Panc1 (cell line): ENCODE data around the gene PLCB4. TPM values are rescaled to one million over a fixed set of nuclear protein-coding genes. Genes with fewer than 3 reads are reported as not detected.

Source experiments
- ATAC-seq: fragments of 200-7000 bp; cut with Tn5 transposase; 2 replicates; pipeline ENCODE4 v1.9.1; 2020; ENCODE audit warnings: mild to moderate bottlenecking, moderate library complexity
- BruUV-seq: library from RNA; stranded (reverse); fragments of 400-500 nt; replicated peaks from 2 replicates; lab custom pipeline; 2021; lab: Mats Ljungman, UMichigan
- CTCF ChIA-PET: fragments of 300-600 bp; sonication (Branson Sonifier 250); formaldehyde crosslinking; loops from one replicate; lab custom pipeline; 2022; ENCODE audit warnings: antibody characterized with exemption; lab: Charles Lee
- POLR2A ChIA-PET: fragments of 300-600 bp; sonication (Branson Sonifier 250); formaldehyde crosslinking; loops from one replicate; lab custom pipeline; 2022; ENCODE audit warnings: antibody characterized with exemption; lab: Charles Lee
- DNase-seq: peaks from one replicate; pipeline ENCODE4 v3.0.0-alpha.2; 2010; ENCODE audit warnings: low read depth, low spot score
- H3K27ac ChIP-seq: 2 replicates; pipeline ENCODE4 v1.5.1; 2011; ENCODE audit warnings: mild to moderate bottlenecking, low read length, inconsistent platforms
- H3K27me3 ChIP-seq: fragments of 200-500 bp; sonication (Bioruptor generic); 2 replicates; pipeline ENCODE4 v1.6.0; 2014; ENCODE audit warnings: low read length, inconsistent platforms; ENCODE audit not compliant: control insufficient read depth, insufficient read depth
- H3K36me3 ChIP-seq: fragments of 200-500 bp; sonication (Bioruptor generic); 2 replicates; pipeline ENCODE4 v1.5.1; 2014; ENCODE audit warnings: inconsistent platforms, mild to moderate bottlenecking, low read length, moderate library complexity; ENCODE audit not compliant: control insufficient read depth, insufficient read depth
- H3K4me1 ChIP-seq: 2 replicates; pipeline ENCODE4 v1.5.1; 2011; ENCODE audit warnings: inconsistent platforms, mild to moderate bottlenecking, low read length, moderate library complexity; ENCODE audit not compliant: control insufficient read depth, insufficient read depth
- H3K4me3 ChIP-seq, 2 experiments: 2 replicates each; pipeline ENCODE4 v1.5.1; 2011 to 2012; ENCODE audit warnings: low read depth in 2 of 2, low read length in 2 of 2, mild to moderate bottlenecking in 2 of 2, inconsistent platforms in 1 of 2, moderate library complexity in 1 of 2
- H3K9me3 ChIP-seq: fragments of 200-500 bp; sonication (Bioruptor generic); 2 replicates; pipeline ENCODE4 v1.5.1; 2014; ENCODE audit warnings: low read depth, mild to moderate bottlenecking, inconsistent platforms, low read length, moderate library complexity; ENCODE audit not compliant: control insufficient read depth, insufficient read depth
- CTCF ChIP-seq: fragments of 450-650 bp; IDR thresholded peaks from 2 replicates; pipeline ENCODE4 v1.5.1; 2017; ENCODE audit warnings: mild to moderate bottlenecking
- POLR2AphosphoS5 ChIP-seq: IDR thresholded peaks from 2 replicates; pipeline ENCODE4 v1.6.1; 2012; ENCODE audit warnings: mild to moderate bottlenecking, low read depth, low read length, moderate library complexity
- REST ChIP-seq, 2 experiments: IDR thresholded peaks; 2 replicates each; pipeline ENCODE4 v1.6.1; 2011 to 2012; ENCODE audit warnings: low read depth in 2 of 2, control low read depth in 1 of 2, low read length in 1 of 2, mild to moderate bottlenecking in 1 of 2, moderate library complexity in 1 of 2; ENCODE audit not compliant: insufficient read depth in 1 of 2
- SIN3A ChIP-seq: IDR thresholded peaks from 2 replicates; pipeline ENCODE4 v1.6.1; 2012; ENCODE audit warnings: low read depth, mild to moderate bottlenecking, low read length, moderate library complexity, borderline replicate concordance; ENCODE audit not compliant: insufficient read depth
- TCF7L2 ChIP-seq: IDR thresholded peaks from 2 replicates; pipeline ENCODE4 v1.6.1; 2011; ENCODE audit warnings: mild to moderate bottlenecking, low read depth, low read length, inconsistent platforms
- in situ Hi-C: cut with HindIII; loops from 2 replicates; pipeline ENCODE4 v1.10.0; 2016; ENCODE audit warnings: low sequenced_read_pairs, low pct_unique_long_range_greater_than_20kb
- intact Hi-C: fragments of 100-400 bp; cut with micrococcal nuclease; formaldehyde crosslinking; loops from one replicate; pipeline ENCODE4 v1.10.0; 2022; ENCODE audit not compliant: unreplicated experiment
- total RNA-seq: library from RNA; stranded (reverse); gene quantifications from one replicate; pipeline ENCODE4 v1.2.1, GENCODE V29; 2021; ENCODE audit not compliant: unreplicated experiment

PLCB4 gene
- total RNA-seq, 1 experiment from 2014 or later, result 1.5 TPM

GRCh38 chr20:9354579-9354978, 285.7 kb downstream of the PLCB4 start:
- H3K9me3 ChIP-seq, result no peaks in the 10 kb centered on the region
- DNase-seq, result no peak
- H3K4me3 ChIP-seq, result no peak overlapping the region
- intact Hi-C loops, result loop anchor here (10.0 kb wide), 1 partner anchor 560 kb away; no protein-coding TSS in a partner anchor
- no peaks in the 10 kb centered on the region for H3K27me3 ChIP-seq
- TF ChIP-seq CTCF (no peak), REST (IDR thresholded peaks at IDR 0.05; ENCODE audit: insufficient read depth in 1 of 2, low read depth in 2 of 2, low read length in 1 of 2) (no peak), POLR2AphosphoS5 (no peak), SIN3A (no peak), TCF7L2 (no peak)
- ATAC-seq, result no peak
- ChIA-PET CTCF (no interaction called here), POLR2A (no interaction called here)
- in situ Hi-C loops, result no loop called here
- no peaks in the 10 kb centered on the region for H3K4me1 ChIP-seq
- no TSS peak for BruUV-seq
- no peaks in the 10 kb centered on the region for H3K36me3 ChIP-seq
- H3K27ac ChIP-seq, result no peak overlapping the region

GRCh38 chr20:9358001-9358400, 289.1 kb downstream of the PLCB4 start:
- no peaks in the 10 kb centered on the region for H3K9me3 ChIP-seq
- TF ChIP-seq CTCF (no peak), POLR2AphosphoS5 (no peak), TCF7L2 (no peak), REST (IDR thresholded peaks at IDR 0.05; ENCODE audit: insufficient read depth in 1 of 2, low read depth in 2 of 2, low read length in 1 of 2) (no peak), SIN3A (no peak)
- intact Hi-C loops, result loop anchor here (10.0 kb wide), 1 partner anchor 563 kb away; no protein-coding TSS in a partner anchor
- H3K4me1 ChIP-seq, result no peaks in the 10 kb centered on the region
- ChIA-PET POLR2A (no interaction called here), CTCF (no interaction called here)
- no peak overlapping the region for H3K4me3 ChIP-seq
- no peak overlapping the region for H3K27ac ChIP-seq
- ATAC-seq (no peak), DNase-seq (no peak)
- BruUV-seq, result no TSS peak
- no peaks in the 10 kb centered on the region for H3K27me3 ChIP-seq
- no peaks in the 10 kb centered on the region for H3K36me3 ChIP-seq
- in situ Hi-C loops, result no loop called here
